ENCODE results near the gene RLBP1. TPM values are rescaled to one million over a fixed set of nuclear protein-coding genes. Genes with fewer than 3 reads are reported as not detected.
A peak's percentile ranks its signal among the peaks of the same experiment; 100 is the strongest.

RLBP1 gene
- total and polyA plus RNA-seq, 4 experiments from 2014 or later, result not detected

- no peak overlapping the region for H3K27ac ChIP-seq (ENCODE audit: low read depth, low read length)
- no peaks in the 10 kb centered on the region for H3K27me3 ChIP-seq (ENCODE audit: insufficient read depth, low read length)
- Mint-ChIP-seq H3K27ac (peak overlapping the region in 2 of 7 donors; percentile 41 to 57), H3K27me3 (no peaks in the 10 kb centered on the region), H3K36me3 (peaks cover 13 to 26% of the 10 kb centered on the region in 2 donors), H3K4me1 (peaks cover 5 to 14% (median 9%) of the 10 kb centered on the region in 4 donors), H3K9me3 (no peaks in the 10 kb centered on the region), H3K4me3 (no peak overlapping the region)
- H3K9me3 ChIP-seq (ENCODE audit: control insufficient read depth in 1 of 2, low read length in 2 of 2), result no peaks in the 10 kb centered on the region
- CTCF ChIA-PET (ENCODE audit: partially characterized antibody), result interaction anchor here (0.6 to 5.4 kb wide), 5 partner anchors 11 to 108 kb away, joined by 3 to 43 read pairs (median 3); partner anchors contain the start of gene ABHD2
- POLR2A ChIA-PET (ENCODE audit: partially characterized antibody), result no interaction called here
- no peak for DNase-seq
- peaks cover 13% of the 10 kb centered on the region for H3K4me1 ChIP-seq (ENCODE audit: insufficient read depth, low read length)
- intact Hi-C loops (cut with micrococcal nuclease), result no loop called here
- no peak overlapping the region for H3K4me3 ChIP-seq (ENCODE audit: low read length in 2 of 2)
- H3K36me3 ChIP-seq (ENCODE audit: insufficient read depth, low read length), result peaks cover 5% of the 10 kb centered on the region
Measured at GRCh38 chr15:89165677-89166076, 55.7 kb downstream of the RLBP1 start.

DNA sequence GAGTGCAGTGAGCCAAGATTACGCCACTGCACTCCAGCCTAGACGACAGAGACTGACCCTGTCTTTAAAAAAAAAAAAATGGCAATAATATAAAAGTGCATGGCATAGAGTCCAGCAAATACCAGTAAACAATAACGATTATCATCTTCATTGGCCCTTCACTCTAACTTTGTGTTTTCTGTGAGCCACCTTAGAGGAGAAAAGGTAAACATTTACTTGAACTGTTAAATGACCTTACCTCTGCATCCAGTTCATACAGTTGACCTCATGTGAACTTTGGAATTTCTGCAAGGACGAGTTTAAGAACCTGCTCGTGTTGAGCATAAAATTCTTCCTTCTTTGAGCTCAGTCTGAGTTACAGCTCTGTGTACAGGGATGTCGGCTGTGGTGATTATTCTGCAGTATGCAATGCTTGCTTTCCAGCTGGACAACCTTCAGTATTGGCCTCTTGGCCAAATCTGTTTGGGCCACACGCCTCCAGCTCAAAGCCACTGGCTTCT, 56.6 kb downstream of the RLBP1 start:
- POLR2A ChIA-PET (ENCODE audit: partially characterized antibody), result no interaction called here

GRCh38 chr15:89163271-89164055, 57.9 kb downstream of the RLBP1 start:
- intact Hi-C loops (cut with micrococcal nuclease), result no loop called here
- ChIA-PET CTCF (ENCODE audit: partially characterized antibody) (no interaction called here), POLR2A (ENCODE audit: partially characterized antibody) (no interaction called here)
- no peak for DNase-seq
- H3K27ac Mint-ChIP-seq, result peak overlapping the region in 1 of 7 donors; percentile 19
- peaks cover 5% of the 10 kb centered on the region for H3K36me3 ChIP-seq (ENCODE audit: insufficient read depth, low read length)
- H3K36me3 Mint-ChIP-seq, result peaks cover 25 to 43% of the 10 kb centered on the region in 2 donors
- H3K27me3 ChIP-seq (ENCODE audit: insufficient read depth, low read length), result no peaks in the 10 kb centered on the region
- peaks cover 5 to 14% (median 9%) of the 10 kb centered on the region in 4 donors for H3K4me1 Mint-ChIP-seq
- H3K4me1 ChIP-seq (ENCODE audit: insufficient read depth, low read length), result peaks cover 13% of the 10 kb centered on the region
- H3K4me3 ChIP-seq (ENCODE audit: low read length in 2 of 2), result no peak overlapping the region
- no peaks in the 10 kb centered on the region for H3K9me3 Mint-ChIP-seq
- no peak overlapping the region for H3K27ac ChIP-seq (ENCODE audit: low read depth, low read length)
- no peaks in the 10 kb centered on the region for H3K9me3 ChIP-seq (ENCODE audit: control insufficient read depth in 1 of 2, low read length in 2 of 2)
- H3K4me3 Mint-ChIP-seq, result no peak overlapping the region
- H3K27me3 Mint-ChIP-seq, result no peaks in the 10 kb centered on the region

More for the DNA sequence above, 56.6 kb downstream of the RLBP1 start:
- Histone ChIP-seq H3K36me3 (ENCODE audit: insufficient read depth, low read length) (peaks cover 5% of the 10 kb centered on the region), H3K4me1 (ENCODE audit: insufficient read depth, low read length) (peaks cover 13% of the 10 kb centered on the region), H3K27me3 (ENCODE audit: insufficient read depth, low read length) (no peaks in the 10 kb centered on the region), H3K4me3 (ENCODE audit: low read length in 2 of 2) (no peak overlapping the region), H3K27ac (ENCODE audit: low read depth, low read length) (no peak overlapping the region), H3K9me3 (ENCODE audit: control insufficient read depth in 1 of 2, low read length in 2 of 2) (no peaks in the 10 kb centered on the region)
- DNase-seq, result no peak
- CTCF ChIA-PET (ENCODE audit: partially characterized antibody), result interaction anchor here (0.6 to 5.4 kb wide), 4 partner anchors 12 to 105 kb away, joined by 3 to 43 read pairs (median 4); partner anchors contain the start of gene ABHD2
- Mint-ChIP-seq H3K9me3 (no peaks in the 10 kb centered on the region), H3K4me3 (no peak overlapping the region), H3K4me1 (peaks cover 5 to 14% (median 9%) of the 10 kb centered on the region in 4 donors), H3K27ac (peak overlapping the region in 2 of 7 donors; percentile 4 to 32), H3K36me3 (peaks cover 20 to 33% of the 10 kb centered on the region in 2 donors), H3K27me3 (no peaks in the 10 kb centered on the region)
- intact Hi-C loops (cut with micrococcal nuclease), result no loop called here

GRCh38 chr15:89161666-89162065, 59.7 kb downstream of the RLBP1 start:
- DNase-seq, result no peak
- Histone ChIP-seq H3K4me1 (ENCODE audit: insufficient read depth, low read length) (peaks cover 4% of the 10 kb centered on the region), H3K9me3 (ENCODE audit: control insufficient read depth in 1 of 2, low read length in 2 of 2) (no peaks in the 10 kb centered on the region), H3K27me3 (ENCODE audit: insufficient read depth, low read length) (no peaks in the 10 kb centered on the region), H3K36me3 (ENCODE audit: insufficient read depth, low read length) (peaks cover 5% of the 10 kb centered on the region), H3K27ac (ENCODE audit: low read depth, low read length) (no peak overlapping the region), H3K4me3 (ENCODE audit: low read length in 2 of 2) (no peak overlapping the region)
- ChIA-PET CTCF (ENCODE audit: partially characterized antibody) (interaction anchor here (4.6 kb wide), 1 partner anchor 10 kb away, joined by 18 read pairs; no protein-coding TSS in a partner anchor), POLR2A (ENCODE audit: partially characterized antibody) (no interaction called here)
- Mint-ChIP-seq H3K36me3 (peaks cover 38 to 58% of the 10 kb centered on the region in 2 donors), H3K4me1 (peaks cover 4 to 8% (median 6%) of the 10 kb centered on the region in 4 donors), H3K9me3 (no peaks in the 10 kb centered on the region), H3K27ac (peak overlapping the region in 1 of 7 donors; percentile 31), H3K27me3 (no peaks in the 10 kb centered on the region), H3K4me3 (no peak overlapping the region)
- intact Hi-C loops (cut with micrococcal nuclease), result no loop called here

Other genes with a start within 250 kb of the RLBP1 start
- gene ABHD2, start 133.1 kb downstream of the RLBP1 start, total RNA-seq, result 10 to 100 TPM; 65.4 to 68.9 TPM
- 10 to 100 TPM; 12.7 to 27.8 TPM for gene ABHD2, start 133.1 kb downstream of the RLBP1 start, polyA plus RNA-seq
- gene FANCI, start 22.4 kb upstream of the RLBP1 start, total RNA-seq, result 10 to 100 TPM; 10.9 to 19.0 TPM
- 1 to 10 TPM; 3.9 to 6.1 TPM for gene FANCI, start 22.4 kb upstream of the RLBP1 start, polyA plus RNA-seq
- 100 to 1,000 TPM; 148 to 151 TPM for gene POLG, start 113.2 kb upstream of the RLBP1 start, total RNA-seq
- 10 to 100 TPM; 19.4 to 51.4 TPM for gene POLG, start 113.2 kb upstream of the RLBP1 start, polyA plus RNA-seq

Data from CD4-positive, alpha-beta memory T cell (primary cell).